ENCODE measurements around the gene CELF4. TPM values are rescaled to one million over a fixed set of nuclear protein-coding genes. Genes with fewer than 3 reads are reported as not detected.

The CELF4 gene
- total and polyA plus RNA-seq, 4 donors, result 0.24 to 3.0 (median 1.3) TPM

- Histone ChIP-seq H3K9me3 (ENCODE audit: control insufficient read depth in 4 of 4, insufficient read depth in 3 of 4, low read length in 3 of 4) (no peaks in the 10 kb centered on the region), H3K36me3 (ENCODE audit: control insufficient read depth in 4 of 4, insufficient read depth in 4 of 4, low read length in 4 of 4) (no peaks in the 10 kb centered on the region), H3K27ac (ENCODE audit: low read depth in 1 of 2, low read length in 1 of 2) (no peak overlapping the region), H3K27me3 (ENCODE audit: control insufficient read depth in 3 of 3, insufficient read depth in 3 of 3, low read length in 2 of 3) (no peaks in the 10 kb centered on the region), H3K4me3 (no peak overlapping the region), H3K4me1 (ENCODE audit: control insufficient read depth in 5 of 5, insufficient read depth in 5 of 5, low read length in 5 of 5) (peaks cover 0 to 22% (median 0%) of the 10 kb centered on the region in 5 donors), H3K9ac (ENCODE audit: insufficient read depth in 1 of 2, low read length in 2 of 2) (no peak overlapping the region)
- ATAC-seq (ENCODE audit: insufficient read depth, low FRiP score) (no peak), DNase-seq (no peak)
- WGBS, 2 donors, result 76 to 82% methylated on average over 2 of the region's 2 CpGs
- TF ChIP-seq CTCF (IDR thresholded peaks at IDR 0.05; ENCODE audit: control extremely low read depth, extremely low read depth), result no peak
Observed at GRCh38 chr18:37381554-37381953, 184.0 kb downstream of the CELF4 start.

- Histone ChIP-seq H3K27me3 (ENCODE audit: control insufficient read depth in 3 of 3, insufficient read depth in 3 of 3, low read length in 2 of 3) (no peaks in the 10 kb centered on the region), H3K9me3 (ENCODE audit: control insufficient read depth in 4 of 4, insufficient read depth in 3 of 4, low read length in 3 of 4) (no peaks in the 10 kb centered on the region), H3K27ac (ENCODE audit: low read depth in 1 of 2, low read length in 1 of 2) (no peak overlapping the region), H3K9ac (ENCODE audit: insufficient read depth in 1 of 2, low read length in 2 of 2) (no peak overlapping the region), H3K36me3 (ENCODE audit: control insufficient read depth in 4 of 4, insufficient read depth in 4 of 4, low read length in 4 of 4) (no peaks in the 10 kb centered on the region), H3K4me1 (ENCODE audit: control insufficient read depth in 5 of 5, insufficient read depth in 5 of 5, low read length in 5 of 5) (peaks cover 0 to 22% (median 0%) of the 10 kb centered on the region in 5 donors), H3K4me3 (no peak overlapping the region)
- ATAC-seq (ENCODE audit: insufficient read depth, low FRiP score) (no peak), DNase-seq (no peak)
- TF ChIP-seq CTCF (IDR thresholded peaks at IDR 0.05; ENCODE audit: control extremely low read depth, extremely low read depth), result no peak
Observed at GRCh38 chr18:37380546-37381110, 185.0 kb downstream of the CELF4 start.

- Histone ChIP-seq H3K27me3 (ENCODE audit: control insufficient read depth in 3 of 3, insufficient read depth in 3 of 3, low read length in 2 of 3) (no peaks in the 10 kb centered on the region), H3K9ac (ENCODE audit: insufficient read depth in 1 of 2, low read length in 2 of 2) (no peak overlapping the region), H3K27ac (ENCODE audit: low read depth in 1 of 2, low read length in 1 of 2) (no peak overlapping the region), H3K36me3 (ENCODE audit: control insufficient read depth in 4 of 4, insufficient read depth in 4 of 4, low read length in 4 of 4) (no peaks in the 10 kb centered on the region), H3K4me3 (no peak overlapping the region), H3K9me3 (ENCODE audit: control insufficient read depth in 4 of 4, insufficient read depth in 3 of 4, low read length in 3 of 4) (peaks cover 0 to 2% (median 0%) of the 10 kb centered on the region in 4 donors), H3K4me1 (ENCODE audit: control insufficient read depth in 5 of 5, insufficient read depth in 5 of 5, low read length in 5 of 5) (peaks cover 0 to 8% (median 0%) of the 10 kb centered on the region in 5 donors)
- ATAC-seq (ENCODE audit: insufficient read depth, low FRiP score), result no peak
- no peak for TF ChIP-seq CTCF (IDR thresholded peaks at IDR 0.05; ENCODE audit: control extremely low read depth, extremely low read depth)
- 59 to 63% methylated on average over 11 of the region's 11 CpGs for WGBS, 2 donors
- DNase-seq, result no peak
Observed at GRCh38 chr18:37378336-37379010, 187.1 kb downstream of the CELF4 start.
